GM06990 (cell line): ENCODE results near the gene KRT28.

Experiments used
- DNase-seq: peaks from one replicate; pipeline ENCODE4 v3.0.0-alpha.2; 2011; ENCODE audit not compliant: insufficient read length; ENCODE audit errors: extremely low read depth
- H3K27me3 ChIP-seq: replicated peaks from 2 replicates; pipeline ENCODE4 v1.6.0; 2011; ENCODE audit warnings: low read length; ENCODE audit not compliant: control insufficient read depth, insufficient read depth
- H3K36me3 ChIP-seq: 2 replicates; pipeline ENCODE4 v1.5.1; 2011; ENCODE audit warnings: low read length; ENCODE audit not compliant: control insufficient read depth, insufficient read depth
- H3K4me3 ChIP-seq: replicated peaks from 2 replicates; pipeline ENCODE4 v1.5.1; 2011; ENCODE audit warnings: low read depth, mild to moderate bottlenecking, control low read depth, low read length
- TF ChIP-seq, protein P1 (sequence below): IDR thresholded peaks from 2 replicates; pipeline ENCODE4 v1.5.1; 2011; ENCODE audit warnings: low read length, control low read depth, mild to moderate bottlenecking, inconsistent platforms; ENCODE audit not compliant: insufficient read depth, poor library complexity, severe bottlenecking

Gene KRT28

GRCh38 chr17:40799859-40800258 is at the start of gene KRT28:
Gene KRT28, minus strand, starts transcription at chr17:40799959. Its CDS starts 66 bp downstream, at chr17:40799893.
- Histone ChIP-seq H3K36me3 (no peaks in the 10 kb centered on the region), H3K4me3 (no peak within 1 kb of the TSS), H3K27me3 (peaks cover 3% of the 10 kb centered on the region)
- DNase-seq: no peak
- TF ChIP-seq, protein P1, sequence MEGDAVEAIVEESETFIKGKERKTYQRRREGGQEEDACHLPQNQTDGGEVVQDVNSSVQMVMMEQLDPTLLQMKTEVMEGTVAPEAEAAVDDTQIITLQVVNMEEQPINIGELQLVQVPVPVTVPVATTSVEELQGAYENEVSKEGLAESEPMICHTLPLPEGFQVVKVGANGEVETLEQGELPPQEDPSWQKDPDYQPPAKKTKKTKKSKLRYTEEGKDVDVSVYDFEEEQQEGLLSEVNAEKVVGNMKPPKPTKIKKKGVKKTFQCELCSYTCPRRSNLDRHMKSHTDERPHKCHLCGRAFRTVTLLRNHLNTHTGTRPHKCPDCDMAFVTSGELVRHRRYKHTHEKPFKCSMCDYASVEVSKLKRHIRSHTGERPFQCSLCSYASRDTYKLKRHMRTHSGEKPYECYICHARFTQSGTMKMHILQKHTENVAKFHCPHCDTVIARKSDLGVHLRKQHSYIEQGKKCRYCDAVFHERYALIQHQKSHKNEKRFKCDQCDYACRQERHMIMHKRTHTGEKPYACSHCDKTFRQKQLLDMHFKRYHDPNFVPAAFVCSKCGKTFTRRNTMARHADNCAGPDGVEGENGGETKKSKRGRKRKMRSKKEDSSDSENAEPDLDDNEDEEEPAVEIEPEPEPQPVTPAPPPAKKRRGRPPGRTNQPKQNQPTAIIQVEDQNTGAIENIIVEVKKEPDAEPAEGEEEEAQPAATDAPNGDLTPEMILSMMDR: no peak

DNA sequence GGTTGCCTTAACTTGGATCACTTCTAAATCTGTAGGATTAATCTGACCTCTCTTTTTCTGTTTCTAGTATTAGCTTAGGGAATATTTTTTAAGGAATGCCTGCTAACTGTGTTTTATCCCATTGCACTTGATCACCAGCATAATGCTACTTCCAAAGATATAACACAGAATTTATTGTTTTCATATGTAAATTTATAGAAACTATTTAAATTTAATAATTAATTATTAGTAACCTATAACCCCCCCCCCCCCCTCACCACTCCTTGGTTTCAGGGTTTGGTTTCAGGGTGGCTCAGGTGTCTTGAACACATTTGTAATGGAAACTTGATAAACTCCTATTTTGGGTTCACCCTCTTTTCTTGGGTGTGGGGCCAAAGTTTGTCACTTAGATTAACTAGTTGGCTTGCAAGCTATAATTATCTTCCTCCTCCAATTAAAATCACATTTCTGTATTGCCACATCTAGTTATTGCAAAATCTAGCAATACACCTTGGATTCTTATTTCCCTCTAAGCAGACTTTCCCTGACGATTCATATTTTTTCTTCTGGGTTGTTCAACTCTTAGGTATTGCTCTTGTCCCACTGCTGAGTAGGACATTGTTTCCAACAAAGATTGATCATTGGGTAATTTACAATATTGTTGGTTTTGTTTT is 49.0 kb upstream of the KRT28 start:
- DNase-seq: no peak
- Histone ChIP-seq H3K4me3 (no peak overlapping the region), H3K27me3 (no peaks in the 10 kb centered on the region), H3K36me3 (no peaks in the 10 kb centered on the region)
- TF ChIP-seq, protein P1: no peak

- Histone ChIP-seq H3K36me3 (no peaks in the 10 kb centered on the region), H3K27me3 (no peaks in the 10 kb centered on the region), H3K4me3 (no peak overlapping the region)
- TF ChIP-seq, protein P1: no peak
- DNase-seq: no peak
Measured at GRCh38 chr17:40846515-40847144, 46.9 kb upstream of the KRT28 start.

DNA sequence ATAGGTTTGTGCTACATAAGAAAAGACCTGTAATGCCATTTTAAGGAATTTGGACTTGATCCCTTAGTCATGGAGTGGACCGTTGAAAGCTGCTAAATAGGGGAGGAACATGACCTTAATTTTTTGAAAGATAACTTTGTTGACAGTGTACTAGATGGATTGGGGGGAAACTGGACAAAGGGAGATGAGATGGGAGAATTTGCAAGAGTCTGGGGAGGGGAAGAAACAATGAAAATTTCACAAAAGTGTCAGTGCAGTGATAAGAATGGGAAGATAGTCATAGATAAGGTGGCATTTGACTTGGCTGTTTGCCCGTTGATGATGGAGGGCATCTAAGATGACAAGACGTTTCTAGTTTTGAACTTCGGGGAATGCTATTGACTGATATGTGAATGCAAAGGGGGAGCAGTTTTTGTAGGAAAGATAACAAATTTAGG is 44.9 kb upstream of the KRT28 start:
- DNase-seq: no peak
- TF ChIP-seq, protein P1: no peak
- Histone ChIP-seq H3K27me3 (no peaks in the 10 kb centered on the region), H3K4me3 (no peak overlapping the region), H3K36me3 (no peaks in the 10 kb centered on the region)

DNA sequence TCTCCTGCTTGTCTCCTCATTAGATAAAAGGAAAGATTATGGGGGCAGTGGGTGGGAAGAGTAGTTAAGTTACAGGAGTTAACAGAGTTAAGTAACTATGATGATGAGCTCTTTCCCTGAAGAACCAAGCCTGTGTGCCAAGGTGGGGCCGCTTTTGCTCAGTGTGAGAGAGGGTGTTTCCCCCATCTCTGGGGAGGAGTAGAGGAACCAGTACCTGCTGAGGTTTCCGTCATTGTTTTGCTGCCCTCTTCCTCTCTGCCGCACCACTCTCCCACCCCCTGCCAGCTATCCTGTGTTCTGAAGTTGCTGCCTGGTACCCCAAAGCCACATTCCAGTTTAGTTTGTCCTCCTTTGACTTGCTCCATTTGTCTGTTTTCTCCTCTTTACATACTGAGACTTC is 43.5 kb upstream of the KRT28 start:
- no peaks in the 10 kb centered on the region for H3K27me3 ChIP-seq
- no peaks in the 10 kb centered on the region for H3K36me3 ChIP-seq
- H3K4me3 ChIP-seq: no peak overlapping the region
- no peak for DNase-seq
- TF ChIP-seq, protein P1: no peak

DNA sequence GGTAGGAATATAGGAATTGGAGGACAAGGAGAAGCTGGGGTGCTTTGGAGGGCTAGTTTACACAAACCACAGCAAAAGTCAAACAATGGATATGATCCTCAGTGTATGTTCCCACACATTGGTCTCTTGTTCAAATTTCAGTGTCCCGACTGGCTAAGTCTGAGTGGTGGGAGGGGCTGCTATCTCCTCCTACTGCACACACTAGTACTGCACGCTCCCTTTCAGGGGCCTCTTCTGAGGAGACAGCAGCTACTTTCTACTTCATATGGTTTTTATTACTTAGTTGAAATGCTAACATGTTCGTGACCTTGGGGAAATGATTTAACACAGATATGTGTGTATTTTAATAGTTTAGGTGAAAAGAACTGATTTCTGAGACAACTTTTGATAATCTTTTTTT is 41.5 kb upstream of the KRT28 start:
- no peak for DNase-seq
- H3K36me3 ChIP-seq: no peaks in the 10 kb centered on the region
- TF ChIP-seq, protein P1: no peak
- H3K27me3 ChIP-seq: no peaks in the 10 kb centered on the region
- H3K4me3 ChIP-seq: no peak overlapping the region
